HCT116 (cell line): ENCODE results near the gene ZBTB49. TPM values are rescaled to one million over a fixed set of nuclear protein-coding genes. Genes with fewer than 3 reads are reported as not detected.

Experiments
- ATAC-seq: fragments of 200-7000 bp; cut with Tn5 transposase; 2 replicates; pipeline ENCODE4 v1.9.1; 2020; ENCODE audit warnings: mild to moderate bottlenecking, moderate library complexity
- BruUV-seq: library from RNA; stranded (reverse); fragments of 400-500 nt; replicated peaks from 2 replicates; lab custom pipeline; 2021; lab: Mats Ljungman, UMichigan
- CTCF ChIA-PET: fragments of 300-600 bp; sonication (Branson Sonifier 250); formaldehyde crosslinking; loops from one replicate; lab custom pipeline; 2021; ENCODE audit warnings: antibody characterized with exemption; lab: Charles Lee
- POLR2A ChIA-PET: fragments of 300-600, 350-600 bp; sonication (Branson Sonifier 250); formaldehyde crosslinking; loops from one replicate; lab custom pipeline; 2021; ENCODE audit warnings: antibody characterized with exemption; lab: Charles Lee
- RAD21 ChIA-PET, 2 experiments: fragments of 300-600 bp; sonication (Branson Sonifier 250); formaldehyde crosslinking; loops; one replicate each; lab custom pipeline; 2023; ENCODE audit warnings: low total read pairs in 2 of 2; ENCODE audit not compliant: uncharacterized antibody in 2 of 2, unreplicated experiment in 2 of 2, low non-redundant PET in 1 of 2; lab: Charles Lee
- DNase-seq: peaks from one replicate; pipeline ENCODE4 v3.0.0-alpha.2; 2010; ENCODE audit warnings: low read depth, low spot score
- H2AFZ ChIP-seq: fragments of 200-600 bp; shearing (Covaris generic), sonication (generic); 2 replicates; pipeline ENCODE4 v1.6.1; 2017; ENCODE audit warnings: low read depth, mixed run types, mixed read lengths, antibody characterized with exemption, low read length; ENCODE audit not compliant: poor library complexity, severe bottlenecking
- H3K27ac ChIP-seq: 2 replicates; pipeline ENCODE4 v1.5.1; 2012; ENCODE audit warnings: low read depth, low read length
- H3K27me3 ChIP-seq: fragments of 200-600 bp; sonication (generic); 2 replicates; pipeline ENCODE4 v1.6.1; 2016; ENCODE audit warnings: mixed run types, low read length, mixed read lengths; ENCODE audit not compliant: insufficient read depth
- H3K36me3 ChIP-seq, 2 experiments: fragments of 200-500 bp in 1 of 2; fragments of 200-600 bp in 1 of 2; sonication (Bioruptor generic) in 1 of 2; sonication (generic) in 1 of 2; 2 replicates each; pipeline versions ENCODE4 v1.5.1 to v1.6.1; 2014 to 2016; ENCODE audit warnings: low read length in 2 of 2, inconsistent platforms in 1 of 2, mixed read lengths in 1 of 2, mixed run types in 1 of 2; ENCODE audit not compliant: insufficient read depth in 2 of 2, control insufficient read depth in 1 of 2
- H3K4me1 ChIP-seq, 2 experiments: fragments of 200-600 bp in 1 of 2; sonication (generic) in 1 of 2; 2 replicates each; pipeline versions ENCODE4 v1.5.1 to v1.6.1; 2012 to 2017; ENCODE audit warnings: low read length in 2 of 2, inconsistent platforms in 1 of 2, mild to moderate bottlenecking in 1 of 2, mixed read lengths in 1 of 2, mixed run types in 1 of 2, moderate library complexity in 1 of 2; ENCODE audit not compliant: insufficient read depth in 2 of 2, control insufficient read depth in 1 of 2
- H3K4me2 ChIP-seq: fragments of 200-600 bp; sonication (generic); 2 replicates; pipeline ENCODE4 v1.6.1; 2017; ENCODE audit warnings: mixed run types, low read length, mixed read lengths
- H3K4me3 ChIP-seq, 2 experiments: fragments of 200-600 bp in 1 of 2; sonication (generic) in 1 of 2; replicated peaks in 1 of 2; 2 replicates each; pipeline ENCODE4 v1.5.1; 2011 to 2016; ENCODE audit warnings: low read length in 2 of 2, control low read depth in 1 of 2, low read depth in 1 of 2, mild to moderate bottlenecking in 1 of 2, mixed read lengths in 1 of 2, mixed run types in 1 of 2
- H3K79me2 ChIP-seq: fragments of 200-600 bp; sonication (generic); 2 replicates; pipeline ENCODE4 v1.6.1; 2017; ENCODE audit warnings: mild to moderate bottlenecking, mixed run types, low read length, moderate library complexity, mixed read lengths; ENCODE audit not compliant: insufficient read depth
- H3K9ac ChIP-seq: fragments of 200-600 bp; sonication (generic); 2 replicates; pipeline ENCODE4 v1.6.1; 2016; ENCODE audit warnings: low read length, mixed read lengths
- H3K9me2 ChIP-seq: fragments of 200-600 bp; sonication (generic), shearing (Covaris generic); 2 replicates; pipeline ENCODE4 v1.6.1; 2017; ENCODE audit warnings: mixed run types, mild to moderate bottlenecking, moderate library complexity; ENCODE audit not compliant: insufficient read depth
- H3K9me3 ChIP-seq, 2 experiments: fragments of 200-500 bp in 1 of 2; fragments of 200-600 bp in 1 of 2; sonication (Bioruptor generic) in 1 of 2; sonication (generic) in 1 of 2; 2 replicates each; pipeline ENCODE4 v1.6.1; 2014 to 2017; ENCODE audit warnings: low read length in 2 of 2, mixed read lengths in 2 of 2, inconsistent platforms in 1 of 2, low read depth in 1 of 2, mild to moderate bottlenecking in 1 of 2, mixed run types in 1 of 2, moderate library complexity in 1 of 2; ENCODE audit not compliant: control insufficient read depth in 1 of 2, insufficient read depth in 1 of 2
- H4K20me1 ChIP-seq: fragments of 200-600 bp; sonication (generic), shearing (Covaris generic); 2 replicates; pipeline ENCODE4 v1.6.1; 2017; ENCODE audit warnings: mixed run types, mild to moderate bottlenecking, moderate library complexity; ENCODE audit not compliant: insufficient read depth
- CTCF ChIP-seq, 3 experiments: fragments of 200-600 bp in 1 of 3; sonication (generic) in 1 of 3; IDR thresholded peaks in 2 of 3; conservative IDR thresholded peaks in 1 of 3; 2 replicates each; pipeline ENCODE4 v1.5.1; 2012 to 2017; ENCODE audit warnings: low read depth in 2 of 3, low read length in 2 of 3, antibody characterized with exemption in 1 of 3, borderline replicate concordance in 1 of 3, control low read depth in 1 of 3, mild to moderate bottlenecking in 1 of 3, mixed read lengths in 1 of 3, mixed run types in 1 of 3, moderate library complexity in 1 of 3; ENCODE audit not compliant: insufficient read depth in 1 of 3
- EGR1 ChIP-seq: IDR thresholded peaks from 2 replicates; pipeline ENCODE4 v1.6.1; 2012; ENCODE audit warnings: low read depth
- JUND ChIP-seq: IDR thresholded peaks from 2 replicates; pipeline ENCODE4 v1.6.1; 2012
- REST ChIP-seq: IDR thresholded peaks from 2 replicates; pipeline ENCODE4 v1.6.1; 2012; ENCODE audit warnings: low read depth
- SIN3A ChIP-seq: IDR thresholded peaks from 2 replicates; pipeline ENCODE4 v1.6.1; 2012; ENCODE audit warnings: low read depth
- YY1 ChIP-seq: IDR thresholded peaks from 2 replicates; pipeline ENCODE4 v1.6.1; 2011; ENCODE audit warnings: low read length, low read depth, moderate library complexity, mild to moderate bottlenecking; ENCODE audit not compliant: insufficient replicate concordance; ENCODE audit errors: extremely low read depth
- ZFX ChIP-seq: fragments of 450-650 bp; IDR thresholded peaks from 2 replicates; pipeline ENCODE4 v1.6.1; 2017
- intact Hi-C: fragments of 100-400 bp; cut with micrococcal nuclease; formaldehyde crosslinking; loops from 2 replicates; pipeline ENCODE4 v1.10.0; 2022
- total RNA-seq: library from RNA; stranded (reverse); gene quantifications from one replicate; pipeline ENCODE4 v1.2.1, GENCODE V29; 2021; ENCODE audit not compliant: unreplicated experiment

The ZBTB49 gene
- total RNA-seq, 1 experiment from 2014 or later = 3.9 TPM

GRCh38 chr4:4289597-4289940 is 482 bp upstream of the ZBTB49 start (continued):
- TF ChIP-seq REST = no peak

- TF ChIP-seq ZFX = no peak
- no peak for TF ChIP-seq EGR1
- no peak for TF ChIP-seq REST
- TF ChIP-seq YY1 = no peak
- no peak for TF ChIP-seq JUND
- no peak for TF ChIP-seq CTCF (IDR thresholded peaks at IDR 0.05 in 2 of 3, conservative IDR thresholded peaks at IDR 0.05 in 1 of 3; ENCODE audit: borderline replicate concordance in 1 of 3, insufficient read depth in 1 of 3, low read depth in 2 of 3, low read length in 2 of 3)
- no peak for TF ChIP-seq SIN3A
- RAD21 ChIA-PET = no interaction called here
- Histone ChIP-seq H3K27me3 (no peaks in the 10 kb centered on the region), H3K4me2 (no peak overlapping the region), H3K36me3 (no peaks in the 10 kb centered on the region; a peak in 1 of 4 replicates), H3K9me2 (no peaks in the 10 kb centered on the region), H3K9ac (no peak overlapping the region), H3K27ac (no peak overlapping the region), H4K20me1 (no peaks in the 10 kb centered on the region), H3K4me3 (no peak overlapping the region), H3K4me1 (peaks cover 3 to 14% of the 10 kb centered on the region in 2 experiments; a peak in 3 of 4 replicates), H3K9me3 (no peaks in the 10 kb centered on the region), H2AFZ (no peak overlapping the region), H3K79me2 (peaks cover 38% of the 10 kb centered on the region)
- intact Hi-C loops = no loop called here
- ATAC-seq (no peak), DNase-seq (no peak)
- CTCF ChIA-PET = no interaction called here
- POLR2A ChIA-PET = no interaction called here
- BruUV-seq = no TSS peak
Measured at GRCh38 chr4:4293279-4293678, 3.2 kb downstream of the ZBTB49 start.
